Measurements from ENCODE around the gene CPT2. TPM values are rescaled to one million over a fixed set of nuclear protein-coding genes. Genes with fewer than 3 reads are reported as not detected.
A peak's percentile ranks its signal among the peaks of the same experiment; 100 is the strongest.
"Not testable (repeated sequence)": the region's sequence is repeated elsewhere in the genome, so short reads cannot be mapped to it uniquely, and the experiment has no call there.

CPT2 gene
- total RNA-seq, 1 experiment from 2014 or later: 32.1 TPM

DNA sequence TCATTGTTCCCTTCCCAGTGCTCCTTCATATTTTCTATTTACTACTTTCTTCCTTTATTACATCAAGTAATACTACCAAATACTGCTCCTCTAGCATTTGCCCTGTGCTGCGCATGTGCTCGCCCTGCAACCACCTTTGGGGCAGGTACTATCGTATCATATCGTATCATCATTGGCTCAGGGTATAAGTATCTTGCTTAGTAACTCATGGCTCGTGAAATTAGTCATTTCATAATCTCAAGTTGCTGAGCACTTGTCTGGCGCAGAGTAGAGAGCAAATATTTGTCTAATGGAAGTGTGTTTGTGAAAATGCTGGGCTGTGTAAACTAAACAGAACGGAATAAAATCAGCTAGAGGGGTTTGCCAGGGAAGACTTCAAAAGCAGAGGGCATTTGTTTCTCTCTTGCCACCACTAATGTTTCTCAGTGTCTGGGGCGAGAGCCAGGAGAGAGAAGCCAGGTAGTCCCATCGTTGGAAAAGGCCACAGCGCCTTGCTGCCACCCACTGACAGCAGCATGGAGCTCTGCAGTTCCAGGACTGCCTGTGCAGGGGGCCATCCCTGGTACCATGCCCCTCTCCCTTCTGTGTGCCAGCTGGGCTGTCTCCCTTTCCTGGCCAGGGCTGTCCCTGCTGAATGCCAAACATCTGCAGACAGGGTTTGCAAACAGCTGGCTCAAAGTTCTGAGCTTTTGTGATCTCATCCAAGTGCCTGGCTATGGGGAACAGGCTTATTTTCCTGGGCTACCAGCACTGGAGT is 20.0 kb upstream of the CPT2 start:
- no peak for DNase-seq (ENCODE audit: low read depth, low spot score)
- in situ Hi-C loops (cut with HindIII; ENCODE audit: low pct_unique_long_range_greater_than_20kb, low sequenced_read_pairs): no loop called here

DNA sequence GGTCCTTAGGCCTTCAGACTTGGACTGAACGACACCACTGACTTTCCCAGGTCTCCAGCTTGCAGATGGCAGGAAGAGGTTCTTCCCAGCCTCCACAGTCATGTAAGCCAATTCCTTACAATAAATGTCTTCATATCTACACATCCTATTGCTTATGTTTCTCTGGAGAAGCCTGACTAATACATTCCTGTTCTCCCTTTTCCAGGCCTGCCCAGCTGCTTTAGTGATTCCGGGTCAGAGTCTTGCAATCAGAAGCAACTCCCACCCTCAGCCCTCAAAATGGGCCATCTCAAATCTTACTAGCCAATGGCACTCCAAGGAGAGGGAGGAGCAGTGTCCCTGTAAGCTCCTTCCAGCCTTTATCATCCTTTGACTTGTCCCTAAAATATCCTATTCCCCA is 16.4 kb upstream of the CPT2 start:
- no peak for DNase-seq (ENCODE audit: low read depth, low spot score)
- in situ Hi-C loops (cut with HindIII; ENCODE audit: low pct_unique_long_range_greater_than_20kb, low sequenced_read_pairs): no loop called here

DNA sequence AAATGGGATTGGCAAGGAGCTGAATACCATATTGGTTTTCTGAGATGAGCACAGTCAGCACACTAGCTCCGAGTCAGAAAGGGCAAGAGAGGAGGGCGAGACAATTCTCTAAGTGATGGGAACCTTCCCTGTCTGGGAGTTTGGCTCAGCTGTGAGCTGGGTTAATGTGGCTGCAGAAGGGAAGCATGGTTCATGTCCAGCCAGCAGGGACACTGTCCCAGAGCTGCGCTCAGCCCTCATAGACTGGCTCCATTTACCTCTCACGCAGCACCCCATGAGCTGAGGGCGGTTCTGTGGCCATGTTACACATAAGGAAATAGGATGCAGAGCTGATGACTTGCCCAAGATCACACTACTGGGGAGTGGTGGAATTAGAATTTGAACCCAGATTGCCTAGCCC is 15.7 kb upstream of the CPT2 start:
- in situ Hi-C loops (cut with HindIII; ENCODE audit: low pct_unique_long_range_greater_than_20kb, low sequenced_read_pairs): no loop called here

DNA sequence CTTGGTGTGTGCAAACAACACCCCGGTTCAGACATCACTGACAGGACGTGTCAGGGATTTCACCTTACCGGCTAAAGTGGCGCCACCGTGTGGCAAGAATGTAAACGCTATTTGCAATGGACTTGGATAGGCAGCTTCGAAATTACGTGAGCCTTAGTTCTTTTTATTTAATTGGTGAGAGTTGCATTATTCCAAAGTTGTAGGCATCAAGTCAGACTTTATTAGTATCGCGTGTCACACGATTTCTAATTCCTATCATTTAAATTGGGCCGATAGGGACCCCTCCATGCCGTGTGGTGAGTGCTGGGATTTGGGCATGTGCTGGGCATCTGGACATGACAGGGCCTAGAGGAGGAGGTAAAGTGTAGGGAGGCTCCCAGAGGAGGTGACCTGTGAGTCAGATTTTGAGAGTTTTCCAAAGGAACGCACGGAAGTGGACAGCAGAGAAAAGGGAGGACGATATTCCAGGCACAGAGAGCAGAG is 14.5 kb upstream of the CPT2 start:
- DNase-seq (ENCODE audit: low read depth, low spot score): peak; percentile 74
- in situ Hi-C loops (cut with HindIII; ENCODE audit: low pct_unique_long_range_greater_than_20kb, low sequenced_read_pairs): no loop called here

More for the DNA sequence above, 15.7 kb upstream of the CPT2 start:
- no peak for DNase-seq (ENCODE audit: low read depth, low spot score)

DNA sequence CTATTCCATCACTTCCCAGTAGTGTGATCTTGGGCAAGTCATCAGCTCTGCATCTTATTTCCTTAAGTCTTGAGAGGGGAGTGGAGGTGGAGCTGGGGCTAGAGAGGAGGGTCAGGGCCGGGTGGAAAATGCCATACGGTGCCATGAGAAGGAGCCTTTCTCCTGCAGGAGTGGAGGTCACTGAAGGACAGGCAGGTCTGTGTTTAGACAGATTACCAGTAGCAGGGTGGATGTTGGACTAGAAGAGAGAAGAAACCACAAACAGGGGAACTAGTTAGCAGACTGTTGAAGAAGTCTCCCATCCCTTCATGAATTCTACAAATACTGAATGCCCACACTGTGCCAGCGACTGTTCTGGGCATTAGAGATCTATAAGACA is 13.9 kb upstream of the CPT2 start:
- in situ Hi-C loops (cut with HindIII; ENCODE audit: low pct_unique_long_range_greater_than_20kb, low sequenced_read_pairs): no loop called here
- no peak for DNase-seq (ENCODE audit: low read depth, low spot score)

DNA sequence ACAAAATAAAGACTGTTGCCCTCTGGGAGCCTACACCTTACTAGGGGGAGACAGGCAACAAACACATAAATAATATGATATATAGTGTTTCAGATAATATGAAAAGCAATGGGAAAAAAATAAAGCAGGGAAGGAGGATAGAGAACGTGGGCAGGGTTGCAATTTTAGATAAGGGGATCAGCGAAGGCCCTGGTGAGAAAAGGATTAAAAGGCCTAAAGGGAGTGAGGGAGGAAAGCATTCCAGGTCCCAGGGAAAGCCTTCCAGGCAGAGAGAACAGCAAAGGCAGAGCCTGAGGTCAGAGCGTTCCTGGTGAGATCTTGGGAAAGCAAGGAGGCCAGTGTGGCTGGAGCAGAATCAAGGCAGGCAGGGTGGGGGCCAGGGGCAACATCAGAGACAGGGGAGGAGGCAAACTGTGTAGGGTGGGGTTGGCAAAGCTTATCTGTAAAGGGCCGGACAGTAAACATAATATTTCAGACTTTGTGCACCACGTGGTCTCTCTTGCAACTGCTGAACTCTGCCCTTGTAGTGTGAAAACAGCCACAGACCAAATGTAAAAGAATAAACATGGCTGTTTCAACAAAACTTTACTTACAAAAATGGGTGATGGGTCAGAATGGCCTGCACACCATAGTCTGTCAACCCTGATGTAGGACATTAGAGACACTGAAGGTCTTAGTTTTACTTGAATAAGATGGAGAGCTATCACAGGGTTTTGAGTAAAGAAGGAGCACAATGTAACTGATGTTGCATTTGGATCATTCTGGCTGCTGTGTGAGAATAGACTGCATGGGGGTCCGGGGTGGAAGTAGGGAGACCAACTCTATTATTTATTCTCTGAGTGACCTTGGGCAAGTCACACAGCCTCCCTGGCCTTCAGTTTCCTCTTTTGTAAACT is 13.3 kb upstream of the CPT2 start:
- DNase-seq (ENCODE audit: low read depth, low spot score): no peak
- in situ Hi-C loops (cut with HindIII; ENCODE audit: low pct_unique_long_range_greater_than_20kb, low sequenced_read_pairs): no loop called here

DNA sequence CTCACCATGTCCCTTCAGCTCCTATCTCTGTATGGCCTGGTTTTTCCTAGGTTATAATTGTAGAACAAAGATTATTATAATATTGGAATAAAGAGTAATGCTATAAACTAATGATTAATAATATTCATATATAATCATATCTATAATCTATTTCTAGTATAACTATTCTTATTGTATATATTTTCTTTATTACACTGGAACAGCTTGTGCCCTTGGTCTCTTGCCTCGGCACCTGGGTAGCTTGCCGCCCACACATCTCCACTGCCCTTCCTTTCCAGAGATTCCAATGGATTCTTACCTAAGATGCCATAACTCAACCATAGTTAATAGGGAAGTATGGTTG is 10.7 kb upstream of the CPT2 start:
- DNase-seq (ENCODE audit: low read depth, low spot score); in situ Hi-C loops (cut with HindIII; ENCODE audit: low pct_unique_long_range_greater_than_20kb, low sequenced_read_pairs): not testable (repeated sequence)

DNA sequence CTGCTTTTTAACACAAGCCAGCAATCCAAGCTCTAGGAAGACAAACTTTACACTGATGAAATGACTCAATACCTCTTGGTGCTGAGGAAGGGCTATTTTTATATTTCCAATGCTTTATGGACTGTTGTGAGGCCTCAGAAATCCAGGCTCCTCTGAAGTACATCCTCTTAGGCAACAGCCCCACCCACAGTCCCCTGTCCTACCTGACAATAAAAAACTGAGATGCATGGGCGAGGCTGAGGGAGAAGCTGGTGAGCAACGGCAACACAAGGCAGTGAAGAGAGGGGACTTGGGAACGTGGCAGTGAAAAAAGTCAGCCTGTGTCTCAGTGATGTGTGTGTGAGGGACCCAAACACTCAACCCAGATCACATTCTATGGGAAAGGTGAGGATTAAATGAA is 10.1 kb upstream of the CPT2 start:
- DNase-seq (ENCODE audit: low read depth, low spot score): no peak
- in situ Hi-C loops (cut with HindIII; ENCODE audit: low pct_unique_long_range_greater_than_20kb, low sequenced_read_pairs): no loop called here

DNA sequence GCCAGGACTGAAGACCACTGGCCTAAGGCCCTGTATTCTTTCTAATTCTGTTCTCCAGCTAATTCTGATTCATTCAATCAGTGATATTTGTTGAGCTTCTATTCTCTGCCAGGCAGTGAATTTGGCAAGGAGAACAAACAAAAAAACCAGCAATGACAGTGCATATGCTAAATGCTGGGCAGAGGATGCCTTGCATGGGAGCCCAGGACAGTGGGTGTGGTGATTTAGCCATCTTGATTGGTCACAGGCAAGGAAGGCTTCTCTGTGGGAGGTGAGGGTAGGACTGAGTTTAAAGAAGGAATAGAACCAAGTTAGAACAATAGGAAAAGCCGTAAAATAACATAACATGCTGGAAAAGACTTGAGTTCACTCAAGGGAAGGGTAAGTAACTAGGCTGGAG is 9.2 kb upstream of the CPT2 start:
- no peak for DNase-seq (ENCODE audit: low read depth, low spot score)
- in situ Hi-C loops (cut with HindIII; ENCODE audit: low pct_unique_long_range_greater_than_20kb, low sequenced_read_pairs): no loop called here

DNA sequence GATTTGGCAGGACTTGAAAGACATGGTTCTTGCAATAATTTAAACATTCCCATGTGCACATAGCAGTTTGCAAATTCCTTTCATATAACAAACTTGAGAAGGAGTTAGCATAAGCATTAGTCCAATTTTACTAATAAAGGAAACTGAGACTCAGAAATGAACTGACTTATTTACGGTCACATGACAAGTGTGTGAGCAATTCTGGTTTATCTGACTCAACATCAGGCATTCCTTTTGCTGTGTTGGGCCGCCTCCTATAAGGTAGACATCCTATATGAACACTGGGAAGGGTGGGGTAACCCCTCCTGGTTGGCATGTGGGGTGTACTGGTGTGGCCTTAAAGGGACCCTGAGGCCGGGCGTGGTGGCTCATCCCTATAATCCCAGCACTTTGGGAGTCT is 8.5 kb upstream of the CPT2 start:
- no peak for DNase-seq (ENCODE audit: low read depth, low spot score)
- in situ Hi-C loops (cut with HindIII; ENCODE audit: low pct_unique_long_range_greater_than_20kb, low sequenced_read_pairs): no loop called here

DNA sequence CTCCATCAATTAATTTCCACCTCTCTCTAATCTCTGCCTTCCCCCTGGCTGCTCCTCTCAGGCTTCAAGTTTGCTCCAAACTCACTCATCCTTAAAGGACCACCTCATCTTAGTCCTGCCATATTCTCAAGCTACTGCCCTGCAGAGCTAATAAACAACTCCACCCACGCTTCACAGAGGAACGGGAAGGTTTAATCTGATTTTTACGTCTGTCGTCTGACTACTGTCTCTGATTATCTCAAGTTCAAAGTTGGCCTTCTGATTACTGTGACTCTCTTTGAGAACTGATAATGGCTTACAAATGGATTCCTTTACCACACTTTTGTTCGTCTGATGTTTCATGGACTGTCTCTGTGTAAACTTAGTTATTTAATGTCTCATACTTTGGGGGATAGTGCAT is 7.6 kb upstream of the CPT2 start:
- in situ Hi-C loops (cut with HindIII; ENCODE audit: low pct_unique_long_range_greater_than_20kb, low sequenced_read_pairs): no loop called here
- DNase-seq (ENCODE audit: low read depth, low spot score): no peak

DNA sequence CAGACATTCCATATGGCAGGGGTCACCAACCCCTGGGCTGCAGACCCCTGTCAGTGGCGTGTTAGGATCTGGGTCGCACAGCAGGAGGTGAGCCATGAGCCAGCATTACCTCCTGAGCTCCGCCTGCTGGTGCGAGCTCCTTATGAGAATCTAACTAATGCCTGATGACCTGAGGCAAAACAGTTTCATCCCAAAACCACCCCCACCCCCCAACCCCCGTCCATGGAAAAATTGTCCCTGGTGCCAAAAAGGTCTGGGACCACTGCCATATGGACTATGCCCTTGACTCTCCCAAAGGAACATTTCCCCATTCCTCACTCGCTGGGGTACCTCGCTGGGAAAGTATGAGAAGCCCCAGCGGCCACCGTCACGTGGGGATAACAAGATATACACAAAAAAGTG is 6.4 kb upstream of the CPT2 start:
- in situ Hi-C loops (cut with HindIII; ENCODE audit: low pct_unique_long_range_greater_than_20kb, low sequenced_read_pairs): no loop called here

DNA sequence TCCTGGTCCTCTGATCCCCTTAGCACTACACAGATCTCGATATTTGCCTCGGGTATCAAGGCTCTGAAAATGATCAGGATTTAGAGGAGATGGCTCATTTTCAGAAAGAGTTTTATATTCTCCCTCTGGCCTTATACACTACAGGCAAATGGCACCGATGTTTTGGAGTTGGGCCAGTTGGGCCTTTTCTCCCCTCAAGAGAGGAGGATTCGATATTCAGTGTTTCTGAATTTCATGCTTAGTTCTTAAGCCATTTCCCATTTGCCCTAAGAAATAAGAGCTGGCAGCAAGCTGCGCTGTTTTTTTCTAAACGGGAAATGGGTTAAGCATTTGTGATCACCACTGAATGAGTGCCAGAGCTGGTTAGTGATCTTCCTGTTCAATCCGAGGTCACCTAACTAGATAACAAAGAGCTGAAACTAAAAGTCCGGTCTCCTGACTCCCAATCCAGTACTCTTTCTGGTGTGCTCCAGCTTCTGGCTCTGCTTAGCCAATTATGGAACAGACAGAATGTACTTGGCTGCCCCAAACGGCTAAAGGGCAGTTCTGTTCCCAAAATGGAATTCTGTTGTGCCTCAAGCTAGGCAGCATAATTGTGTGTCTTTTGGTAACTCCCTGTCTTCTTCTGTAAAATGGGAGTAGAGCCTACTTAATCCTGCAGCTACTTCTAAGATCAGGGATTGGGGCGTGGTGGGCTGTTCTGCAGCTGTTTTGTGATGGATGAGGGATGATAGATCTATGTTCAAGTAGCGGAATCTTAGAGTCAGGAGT is 1.2 kb upstream of the CPT2 start:
- no peak for DNase-seq (ENCODE audit: low read depth, low spot score)
- in situ Hi-C loops (cut with HindIII; ENCODE audit: low pct_unique_long_range_greater_than_20kb, low sequenced_read_pairs): no loop called here

More for the DNA sequence above, 6.4 kb upstream of the CPT2 start:
- DNase-seq (ENCODE audit: low read depth, low spot score): no peak

DNA sequence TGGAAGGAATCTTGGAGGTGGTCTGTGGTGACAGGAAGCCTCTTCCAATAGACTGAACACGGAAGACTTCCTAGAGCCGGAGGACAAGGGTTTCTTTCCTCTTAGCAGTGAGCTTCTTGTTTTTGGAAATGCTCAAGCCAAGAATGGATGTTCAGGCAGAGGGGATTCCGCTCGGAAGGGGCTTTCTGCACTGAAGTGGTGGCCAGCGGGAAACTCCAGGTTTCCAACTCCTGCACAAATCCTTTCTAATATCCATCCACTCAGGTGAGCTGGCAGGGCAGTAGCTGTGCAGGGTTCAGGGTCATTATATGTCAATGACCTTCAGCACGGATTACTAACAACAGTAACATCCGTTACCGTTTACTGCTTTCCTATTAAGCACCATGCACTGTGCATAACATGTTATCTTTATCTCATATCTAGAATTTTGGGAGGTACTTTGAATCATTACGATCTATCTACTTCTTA is 573 bp upstream of the CPT2 start:
- in situ Hi-C loops (cut with HindIII; ENCODE audit: low pct_unique_long_range_greater_than_20kb, low sequenced_read_pairs): no loop called here
- DNase-seq (ENCODE audit: low read depth, low spot score): no peak

DNA sequence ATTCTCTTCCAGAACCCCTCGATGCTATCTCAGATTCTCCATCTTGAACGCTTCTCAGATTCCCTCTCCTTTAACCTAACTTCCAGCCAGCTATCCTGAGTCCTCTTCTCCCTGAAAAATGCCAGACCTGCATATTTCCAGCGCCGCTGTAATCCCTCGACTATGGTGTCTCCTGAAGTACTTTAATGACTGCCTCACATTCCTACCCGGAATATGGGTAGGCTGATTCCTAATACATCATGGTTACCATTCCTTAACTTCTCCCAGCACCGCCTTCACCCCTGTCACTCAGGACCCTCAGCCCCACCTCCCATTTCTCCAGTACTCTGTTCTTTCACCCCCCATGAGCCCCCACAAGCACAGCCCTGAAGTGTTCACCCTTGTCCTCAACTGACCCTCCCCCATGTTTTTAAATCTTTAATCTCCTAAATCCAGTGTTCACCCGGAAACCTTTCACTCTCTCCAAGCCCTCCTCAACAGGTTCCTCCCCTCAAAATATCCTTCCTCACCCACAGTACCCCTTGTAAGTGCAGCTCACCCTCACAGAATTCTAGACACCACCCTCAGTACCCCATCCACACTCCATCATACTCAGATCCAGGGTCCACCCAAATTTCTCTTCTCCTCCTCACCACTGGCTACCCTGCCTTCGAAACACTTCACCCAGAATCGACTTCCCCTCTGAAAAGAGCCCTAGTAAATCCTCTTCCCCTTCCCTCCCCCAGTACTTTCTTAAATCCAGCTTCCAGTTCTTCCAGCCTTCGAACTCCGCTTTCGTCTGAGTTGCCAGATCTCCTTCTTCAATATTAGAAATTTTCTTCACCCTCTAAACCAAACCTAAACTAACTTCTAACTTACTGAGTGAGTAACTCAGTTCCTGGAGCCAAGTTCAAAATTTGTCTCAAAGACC is 922 bp downstream of the CPT2 start:
- in situ Hi-C loops (cut with HindIII; ENCODE audit: low pct_unique_long_range_greater_than_20kb, low sequenced_read_pairs): no loop called here
- DNase-seq (ENCODE audit: low read depth, low spot score): no peak

DNA sequence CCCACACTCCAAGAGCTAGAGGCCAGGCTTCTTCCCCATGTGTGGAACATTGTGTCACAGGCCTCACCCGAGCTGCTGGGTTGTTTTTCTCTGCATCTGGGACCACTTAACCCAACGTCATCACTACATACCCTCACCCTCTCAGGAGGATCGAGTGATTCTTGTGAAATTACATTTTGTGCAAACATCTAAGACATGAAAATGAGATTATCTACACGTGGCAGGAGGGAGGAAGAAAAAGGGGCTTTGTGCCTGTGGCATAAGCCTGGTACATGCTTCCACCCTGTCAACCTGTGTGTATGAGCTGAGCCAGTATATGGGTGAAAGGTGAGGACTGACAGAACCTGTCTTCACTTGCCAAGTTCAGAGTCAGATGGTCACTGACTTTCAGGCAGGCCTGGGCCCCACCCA is 1.6 kb downstream of the CPT2 start:
- in situ Hi-C loops (cut with HindIII; ENCODE audit: low pct_unique_long_range_greater_than_20kb, low sequenced_read_pairs): no loop called here

DNA sequence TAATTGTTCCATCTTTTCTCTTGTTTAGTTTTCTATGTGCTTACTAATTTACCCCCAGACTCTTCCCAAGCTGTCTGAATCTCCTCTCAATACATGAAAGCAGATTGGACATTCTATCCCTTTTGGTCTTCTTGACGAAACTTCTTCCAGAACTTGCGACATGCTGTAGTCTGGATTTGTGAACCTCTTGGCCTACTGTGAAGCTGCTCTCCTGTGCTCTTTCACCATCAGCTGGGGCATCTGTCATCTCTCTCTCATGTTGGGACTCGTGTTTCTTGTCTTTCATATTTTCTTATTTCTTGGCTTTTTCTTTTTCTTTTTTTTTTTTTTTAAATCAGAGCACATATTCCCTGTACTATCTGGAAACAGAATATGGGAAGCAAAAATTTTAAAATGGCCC is 6.8 kb downstream of the CPT2 start:
- DNase-seq (ENCODE audit: low read depth, low spot score): no peak
- in situ Hi-C loops (cut with HindIII; ENCODE audit: low pct_unique_long_range_greater_than_20kb, low sequenced_read_pairs): no loop called here

More for the DNA sequence above, 1.6 kb downstream of the CPT2 start:
- DNase-seq (ENCODE audit: low read depth, low spot score): no peak
